Measurements from ENCODE around the gene TEX12. TPM values are rescaled to one million over a fixed set of nuclear protein-coding genes. Genes with fewer than 3 reads are reported as not detected.

Gene TEX12
- total RNA-seq, 4 donors from 2014 or later = 1.1 to 1.2 TPM; not detected in 2

DNA sequence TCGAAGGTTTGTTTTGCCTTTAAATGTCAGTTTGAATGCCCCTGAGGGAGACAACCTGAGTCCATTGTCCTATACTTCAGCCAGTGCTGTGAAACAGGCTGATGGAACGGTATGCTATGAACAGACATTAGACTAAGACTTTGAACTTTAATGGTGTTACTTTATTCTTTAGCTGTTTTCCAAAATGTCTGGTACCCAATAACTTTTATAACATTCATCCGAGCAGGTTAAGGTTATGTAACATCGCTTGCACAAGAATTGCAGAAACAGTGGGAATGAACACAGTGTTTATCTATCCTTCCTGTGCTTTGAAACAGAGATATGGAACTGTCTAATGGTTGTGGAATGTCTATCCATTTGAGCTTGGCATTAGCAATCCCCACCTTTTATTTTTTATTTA lies 46.6 kb downstream of the TEX12 start:
- Histone ChIP-seq H3K27me3 (no peaks in the 10 kb centered on the region), H3K36me3 (no peaks in the 10 kb centered on the region), H3K4me3 (no peak overlapping the region), H3K9me3 (no peaks in the 10 kb centered on the region), H3K4me1 (no peaks in the 10 kb centered on the region), H3K27ac (no peak overlapping the region)
- TF ChIP-seq EP300 (IDR thresholded peaks at IDR 0.05) (no peak), POLR2A (IDR thresholded peaks at IDR 0.05) (no peak)
- 90% methylated on average over 4 of the region's 4 CpGs for WGBS
- no peak for DNase-seq (ENCODE audit: low spot score in 2 of 2)

DNA sequence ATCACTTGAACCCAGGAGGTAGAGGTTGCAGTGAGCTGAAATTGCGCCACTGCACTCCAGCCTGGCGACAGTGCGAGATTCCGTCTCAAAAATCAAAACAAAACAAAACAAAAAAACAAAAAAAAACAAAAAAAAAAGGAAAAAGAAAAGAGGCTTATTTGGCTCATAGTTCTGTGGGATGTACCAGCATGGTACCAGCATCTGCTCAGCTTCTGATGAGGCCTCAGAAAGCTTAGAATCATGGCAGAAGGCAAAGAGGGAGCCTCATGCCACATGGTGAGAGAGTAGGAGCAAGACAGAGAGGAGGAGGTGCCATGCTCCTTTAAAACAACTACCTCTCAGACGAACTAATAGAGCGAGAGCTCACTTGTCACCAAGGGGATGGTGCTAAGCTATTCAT lies 48.4 kb downstream of the TEX12 start:
- Histone ChIP-seq H3K36me3 (no peaks in the 10 kb centered on the region), H3K27me3 (no peaks in the 10 kb centered on the region), H3K27ac (no peak overlapping the region), H3K4me3 (no peak overlapping the region), H3K4me1 (no peaks in the 10 kb centered on the region), H3K9me3 (no peaks in the 10 kb centered on the region)
- TF ChIP-seq, protein P1, sequence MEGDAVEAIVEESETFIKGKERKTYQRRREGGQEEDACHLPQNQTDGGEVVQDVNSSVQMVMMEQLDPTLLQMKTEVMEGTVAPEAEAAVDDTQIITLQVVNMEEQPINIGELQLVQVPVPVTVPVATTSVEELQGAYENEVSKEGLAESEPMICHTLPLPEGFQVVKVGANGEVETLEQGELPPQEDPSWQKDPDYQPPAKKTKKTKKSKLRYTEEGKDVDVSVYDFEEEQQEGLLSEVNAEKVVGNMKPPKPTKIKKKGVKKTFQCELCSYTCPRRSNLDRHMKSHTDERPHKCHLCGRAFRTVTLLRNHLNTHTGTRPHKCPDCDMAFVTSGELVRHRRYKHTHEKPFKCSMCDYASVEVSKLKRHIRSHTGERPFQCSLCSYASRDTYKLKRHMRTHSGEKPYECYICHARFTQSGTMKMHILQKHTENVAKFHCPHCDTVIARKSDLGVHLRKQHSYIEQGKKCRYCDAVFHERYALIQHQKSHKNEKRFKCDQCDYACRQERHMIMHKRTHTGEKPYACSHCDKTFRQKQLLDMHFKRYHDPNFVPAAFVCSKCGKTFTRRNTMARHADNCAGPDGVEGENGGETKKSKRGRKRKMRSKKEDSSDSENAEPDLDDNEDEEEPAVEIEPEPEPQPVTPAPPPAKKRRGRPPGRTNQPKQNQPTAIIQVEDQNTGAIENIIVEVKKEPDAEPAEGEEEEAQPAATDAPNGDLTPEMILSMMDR (IDR thresholded peaks at IDR 0.05) = no peak
- TF ChIP-seq POLR2A (IDR thresholded peaks at IDR 0.05) = no peak
- TF ChIP-seq EP300 (IDR thresholded peaks at IDR 0.05) = no peak
- TF ChIP-seq POLR2AphosphoS5 (IDR thresholded peaks at IDR 0.05) = no peak
- no peak for DNase-seq (ENCODE audit: low spot score in 2 of 2)
- WGBS = 88% methylated on average over 6 of the region's 6 CpGs

DNA sequence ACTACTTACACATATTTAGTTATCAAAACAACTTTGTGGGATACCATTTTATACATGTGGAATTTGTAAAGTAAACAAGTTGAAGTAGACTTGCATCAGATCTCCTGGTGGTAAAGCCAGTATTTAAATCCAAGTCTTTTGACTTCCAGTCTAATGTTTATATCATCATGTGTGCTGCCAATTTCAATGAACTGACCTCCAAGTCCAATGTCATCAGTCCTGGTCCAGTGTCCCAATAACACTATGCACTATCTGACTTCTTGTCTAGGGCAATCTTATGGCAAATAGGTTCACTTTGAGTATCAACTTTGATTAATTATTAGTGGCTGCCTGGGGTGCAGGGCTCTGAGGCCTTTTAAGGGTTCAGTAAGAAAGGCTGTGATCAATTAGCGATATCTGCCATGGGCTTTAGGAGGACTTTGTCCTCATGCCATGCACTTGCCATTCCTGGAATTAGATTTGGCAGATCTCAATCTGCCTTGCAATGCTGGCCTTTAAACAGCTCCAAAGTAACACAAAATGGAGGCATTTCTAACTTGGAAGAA lies 49.5 kb downstream of the TEX12 start:
- Histone ChIP-seq H3K4me3 (no peak overlapping the region), H3K27ac (no peak overlapping the region), H3K36me3 (no peaks in the 10 kb centered on the region), H3K4me1 (peaks cover 2% of the 10 kb centered on the region), H3K9me3 (no peaks in the 10 kb centered on the region), H3K27me3 (no peaks in the 10 kb centered on the region)
- 89% methylated on average over 1 of the region's 1 CpG for WGBS
- TF ChIP-seq EP300 (IDR thresholded peaks at IDR 0.05) (no peak), POLR2AphosphoS5 (IDR thresholded peaks at IDR 0.05) (no peak), POLR2A (IDR thresholded peaks at IDR 0.05) (no peak)
- TF ChIP-seq, protein P1 (IDR thresholded peaks at IDR 0.05) = no peak
- DNase-seq (ENCODE audit: low spot score in 2 of 2) = no peak

DNA sequence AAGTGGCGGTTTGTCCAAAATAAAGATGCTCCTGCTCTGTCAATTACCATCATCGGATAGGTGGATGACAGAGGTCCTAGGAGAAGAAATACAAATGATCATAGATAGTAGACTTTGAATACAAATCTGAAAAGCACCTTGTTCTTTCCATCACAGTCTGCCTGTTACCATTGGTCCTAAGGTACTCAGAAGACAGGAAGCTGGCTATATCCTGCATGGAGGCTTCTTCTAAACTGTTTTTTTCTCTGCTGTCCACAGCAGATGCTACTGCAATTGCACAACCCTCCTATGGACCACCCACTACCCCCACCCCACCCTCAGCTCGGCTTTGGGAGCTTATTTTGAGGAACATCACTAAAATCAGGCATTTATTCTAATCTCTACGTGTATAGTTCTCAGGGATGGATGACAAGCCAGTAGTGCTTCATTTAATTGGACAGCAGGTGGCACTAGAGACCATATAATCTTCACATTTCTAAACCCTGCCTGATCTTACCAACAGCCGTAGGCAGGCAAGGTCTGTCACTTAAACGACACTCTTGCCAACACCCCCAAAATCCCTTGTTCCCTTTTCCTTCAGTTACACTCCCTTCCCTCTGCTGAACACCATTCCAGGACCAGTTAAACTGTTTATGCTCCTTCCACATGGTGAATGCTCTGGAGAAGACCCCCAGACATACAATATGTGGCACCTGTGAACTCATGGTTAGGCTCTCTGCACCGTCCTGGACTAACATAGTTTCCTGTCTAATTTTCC lies 52.5 kb downstream of the TEX12 start:
- no peak for TF ChIP-seq EP300 (IDR thresholded peaks at IDR 0.05)
- TF ChIP-seq, protein P1 (IDR thresholded peaks at IDR 0.05) = peak; percentile 63 to 80

DNA sequence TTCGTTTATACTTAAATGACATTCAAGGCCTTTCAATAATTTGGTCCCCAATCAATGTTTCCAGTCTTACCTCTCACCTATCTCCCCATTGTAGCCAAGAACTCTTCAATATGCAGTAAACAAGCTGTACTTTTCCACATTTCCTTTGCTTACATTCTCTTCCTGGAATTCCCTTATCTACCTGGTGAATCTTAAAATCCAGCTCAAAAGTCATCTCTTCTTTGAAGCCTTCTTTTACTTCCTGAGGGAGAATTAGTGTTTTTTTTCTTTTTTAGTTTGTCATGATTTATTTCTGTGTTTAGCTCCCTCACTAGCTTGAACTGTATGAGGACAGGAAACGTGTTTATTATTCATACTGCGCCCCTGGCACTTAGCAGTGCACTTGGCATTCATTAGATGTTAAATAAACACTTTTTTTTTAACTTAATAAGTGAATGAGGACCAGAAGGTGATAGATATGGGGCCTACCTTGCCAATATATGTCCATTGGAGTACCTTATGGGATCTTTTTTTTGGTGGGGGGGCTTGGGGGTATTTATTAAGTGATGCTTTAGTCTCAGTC lies 54.2 kb downstream of the TEX12 start:
- DNase-seq (ENCODE audit: low spot score in 2 of 2) = no peak
- no peaks in the 10 kb centered on the region for H3K9me3 ChIP-seq
- H3K36me3 ChIP-seq = no peaks in the 10 kb centered on the region
- no peaks in the 10 kb centered on the region for H3K27me3 ChIP-seq
- no peak overlapping the region for H3K4me3 ChIP-seq
- TF ChIP-seq, protein P1 (IDR thresholded peaks at IDR 0.05) = no peak
- no peak for TF ChIP-seq POLR2A (IDR thresholded peaks at IDR 0.05)
- TF ChIP-seq EP300 (IDR thresholded peaks at IDR 0.05) = no peak
- no peak for TF ChIP-seq POLR2AphosphoS5 (IDR thresholded peaks at IDR 0.05)
- no peak overlapping the region for H3K27ac ChIP-seq
- peaks cover 17% of the 10 kb centered on the region for H3K4me1 ChIP-seq
- 38% methylated on average over 3 of the region's 3 CpGs for WGBS

More for the DNA sequence above, 52.5 kb downstream of the TEX12 start:
- H3K4me3 ChIP-seq = no peak overlapping the region
- no peaks in the 10 kb centered on the region for H3K9me3 ChIP-seq
- DNase-seq (ENCODE audit: low spot score in 2 of 2) = no peak
- H3K36me3 ChIP-seq = no peaks in the 10 kb centered on the region
- H3K27ac ChIP-seq = no peak overlapping the region
- 31% methylated on average over 7 of the region's 7 CpGs for WGBS
- H3K4me1 ChIP-seq = peaks cover 13% of the 10 kb centered on the region
- H3K27me3 ChIP-seq = no peaks in the 10 kb centered on the region

Other genes with a start within 250 kb of the TEX12 start
- gene C11orf52, start 248.5 kb upstream of the TEX12 start, total RNA-seq = 10 to 100 TPM in 1 of 4 donors, 1 to 10 TPM in 3; 7.5 to 10.4 (median 9.7) TPM
- gene DIXDC1, start 230.0 kb upstream of the TEX12 start, total RNA-seq = 10 to 100 TPM; 11.8 to 20.9 (median 13.1) TPM
- 10 to 100 TPM; 16.0 to 32.5 (median 24.4) TPM for gene DLAT, start 142.0 kb upstream of the TEX12 start, total RNA-seq
- gene PIH1D2, start 93.4 kb upstream of the TEX12 start, total RNA-seq = 1 to 10 TPM; 1.1 to 2.6 (median 2.3) TPM
- 10 to 100 TPM; 14.4 to 20.2 (median 17.1) TPM for gene NKAPD1, start 93.1 kb upstream of the TEX12 start, total RNA-seq
- gene TIMM8B, start 80.6 kb upstream of the TEX12 start, total RNA-seq = 10 to 100 TPM; 15.0 to 48.4 (median 37.1) TPM
- gene SDHD, start 80.5 kb upstream of the TEX12 start, total RNA-seq = 100 to 1,000 TPM in 3 of 4 donors, 10 to 100 TPM in 1; 64.4 to 125 (median 109) TPM
- gene IL18, start 3.3 kb upstream of the TEX12 start, total RNA-seq = 100 to 1,000 TPM; 161 to 329 (median 184) TPM
- gene BCO2, start 8.1 kb downstream of the TEX12 start, total RNA-seq = 10 to 100 TPM in 1 of 4 donors, 1 to 10 TPM in 3; 1.2 to 28.2 (median 2.7) TPM
- gene PTS, start 59.1 kb downstream of the TEX12 start, total RNA-seq = 10 to 100 TPM; 22.1 to 39.2 (median 32.5) TPM
- not detected for gene PLET1, start 93.5 kb downstream of the TEX12 start, total RNA-seq